IPS DF 6.9 (cell line): ENCODE data around the gene CYP4V2.
"Not testable (repeated sequence)": the region's sequence is repeated elsewhere in the genome, so short reads cannot be mapped to it uniquely, and the experiment has no call there.

Source experiments
- DNase-seq: peaks from one replicate; pipeline ENCODE4 v3.0.0-alpha.2; 2013; ENCODE audit warnings: low read depth, low spot score
- H3K27ac ChIP-seq: one replicate; pipeline ENCODE4 v1.5.1; 2013; ENCODE audit warnings: low read length, control low read depth
- H3K27me3 ChIP-seq: 2 replicates; pipeline ENCODE4 v1.6.1; 2013; ENCODE audit warnings: mild to moderate bottlenecking, low read length; ENCODE audit not compliant: control insufficient read depth, insufficient read depth
- H3K36me3 ChIP-seq: 2 replicates; pipeline ENCODE4 v1.6.1; 2013; ENCODE audit warnings: low read length; ENCODE audit not compliant: control insufficient read depth, insufficient read depth
- H3K4me1 ChIP-seq: 2 replicates; pipeline ENCODE4 v1.6.1; 2013; ENCODE audit warnings: low read length; ENCODE audit not compliant: control insufficient read depth, insufficient read depth
- H3K4me3 ChIP-seq: 2 replicates; pipeline ENCODE4 v1.5.1; 2013; ENCODE audit warnings: mild to moderate bottlenecking, low read length
- H3K9me3 ChIP-seq: 2 replicates; pipeline ENCODE4 v1.6.1; 2013; ENCODE audit warnings: low read length, inconsistent platforms; ENCODE audit not compliant: control insufficient read depth, insufficient read depth
- WGBS: extraction: QIAGEN DNeasy Blood & Tissue Kit; methylation state at CpG from one replicate; pipeline ENCODE4 v1.1.7; 2013; ENCODE audit warnings: mixed read lengths, missing lambda C conversion rate; ENCODE audit not compliant: insufficient read length, insufficient coverage; 5-methylcytosine and 5-hydroxymethylcytosine counted together

The CYP4V2 gene

GRCh38 chr4:186227744-186228513 lies 36.6 kb downstream of the CYP4V2 start:
- WGBS = no CpG with 5 or more reads among the region's 2 CpGs
- peaks cover 7% of the 10 kb centered on the region for H3K9me3 ChIP-seq
- H3K4me3 ChIP-seq = no peak overlapping the region
- no peak for DNase-seq
- H3K36me3 ChIP-seq = 0 out of 2 replicates have a peak, but pooled peaks cover 2% of the 10 kb centered on the region
- H3K27ac ChIP-seq = no peak overlapping the region
- no peaks in the 10 kb centered on the region for H3K4me1 ChIP-seq
- H3K27me3 ChIP-seq = no peaks in the 10 kb centered on the region

- Histone ChIP-seq H3K9me3 (peaks cover 7% of the 10 kb centered on the region), H3K4me3 (no peak overlapping the region), H3K27me3 (no peaks in the 10 kb centered on the region), H3K4me1 (no peaks in the 10 kb centered on the region), H3K27ac (no peak overlapping the region), H3K36me3 (0 out of 2 replicates have a peak, but pooled peaks cover 2% of the 10 kb centered on the region)
- DNase-seq = no peak
- WGBS = no CpG with 5 or more reads among the region's 2 CpGs
These were observed 37.1 kb downstream of the CYP4V2 start for GRCh38 chr4:186228514-186228894.

GRCh38 chr4:186234367-186234766 lies 43.0 kb downstream of the CYP4V2 start:
- H3K27me3 ChIP-seq = no peaks in the 10 kb centered on the region
- no peak overlapping the region for H3K4me3 ChIP-seq
- H3K36me3 ChIP-seq = no peaks in the 10 kb centered on the region
- H3K9me3 ChIP-seq = no peaks in the 10 kb centered on the region
- no peak overlapping the region for H3K27ac ChIP-seq
- DNase-seq = no peak
- no CpG with 5 or more reads among the region's 2 CpGs for WGBS
- no peaks in the 10 kb centered on the region for H3K4me1 ChIP-seq

GRCh38 chr4:186236126-186236525 lies 44.8 kb downstream of the CYP4V2 start:
- no CpG with 5 or more reads among the region's 4 CpGs for WGBS
- Histone ChIP-seq H3K27ac (no peak overlapping the region), H3K4me1 (peaks cover 1% of the 10 kb centered on the region; the same call in 1 of the 2 replicates), H3K36me3 (no peaks in the 10 kb centered on the region), H3K4me3 (no peak overlapping the region), H3K9me3 (no peaks in the 10 kb centered on the region), H3K27me3 (no peaks in the 10 kb centered on the region)
- no peak for DNase-seq

- H3K4me3 ChIP-seq = no peak overlapping the region
- H3K36me3 ChIP-seq = peaks cover 4% of the 10 kb centered on the region; the same call in 1 of the 2 replicates
- no peaks in the 10 kb centered on the region for H3K9me3 ChIP-seq
- no CpG with 5 or more reads among the region's 7 CpGs for WGBS
- no peak overlapping the region for H3K27ac ChIP-seq
- H3K27me3 ChIP-seq = no peaks in the 10 kb centered on the region
- no peak for DNase-seq
- H3K4me1 ChIP-seq = peaks cover 1% of the 10 kb centered on the region; the same call in 1 of the 2 replicates
These were observed 49.1 kb downstream of the CYP4V2 start for GRCh38 chr4:186240452-186240847.

GRCh38 chr4:186240848-186241491 lies 49.6 kb downstream of the CYP4V2 start:
- Histone ChIP-seq H3K4me3 (no peak overlapping the region), H3K4me1 (peaks cover 1% of the 10 kb centered on the region; the same call in 1 of the 2 replicates), H3K36me3 (peaks cover 4% of the 10 kb centered on the region; the same call in 1 of the 2 replicates), H3K27me3 (no peaks in the 10 kb centered on the region), H3K27ac (no peak overlapping the region), H3K9me3 (no peaks in the 10 kb centered on the region)
- no peak for DNase-seq
- no CpG with 5 or more reads among the region's 7 CpGs for WGBS

GRCh38 chr4:186241616-186242015 lies 50.2 kb downstream of the CYP4V2 start:
- Histone ChIP-seq H3K27ac (no peak overlapping the region), H3K9me3 (no peaks in the 10 kb centered on the region), H3K27me3 (no peaks in the 10 kb centered on the region), H3K4me1 (peaks cover 1% of the 10 kb centered on the region; the same call in 1 of the 2 replicates), H3K4me3 (no peak overlapping the region), H3K36me3 (peaks cover 4% of the 10 kb centered on the region; the same call in 1 of the 2 replicates)
- no CpG with 5 or more reads among the region's 4 CpGs for WGBS
- no peak for DNase-seq

GRCh38 chr4:186242031-186242430 lies 50.7 kb downstream of the CYP4V2 start:
- not testable (repeated sequence) for H3K27ac ChIP-seq, H3K4me1 ChIP-seq, H3K4me3 ChIP-seq, H3K36me3 ChIP-seq, H3K27me3 ChIP-seq, DNase-seq, H3K9me3 ChIP-seq
- no CpG with 5 or more reads among the region's 10 CpGs for WGBS

- H3K4me3 ChIP-seq = no peak overlapping the region
- H3K27ac ChIP-seq = no peak overlapping the region
- H3K4me1 ChIP-seq = peaks cover 1% of the 10 kb centered on the region; the same call in 1 of the 2 replicates
- peaks cover 4% of the 10 kb centered on the region; the same call in 1 of the 2 replicates for H3K36me3 ChIP-seq
- no peaks in the 10 kb centered on the region for H3K27me3 ChIP-seq
- DNase-seq = no peak
- WGBS = no CpG with 5 or more reads among the region's 2 CpGs
- no peaks in the 10 kb centered on the region for H3K9me3 ChIP-seq
These were observed 52.0 kb downstream of the CYP4V2 start for GRCh38 chr4:186243331-186243730.

GRCh38 chr4:186244835-186245234 lies 53.5 kb downstream of the CYP4V2 start:
- Histone ChIP-seq H3K4me1 (peaks cover 1% of the 10 kb centered on the region; the same call in 1 of the 2 replicates), H3K27me3 (no peaks in the 10 kb centered on the region), H3K9me3 (no peaks in the 10 kb centered on the region), H3K4me3 (peak overlapping the region; percentile 26; the same call in 1 of the 2 replicates), H3K36me3 (peaks cover 4% of the 10 kb centered on the region; the same call in 1 of the 2 replicates), H3K27ac (no peak overlapping the region)
- DNase-seq = no peak
- WGBS = no CpG with 5 or more reads among the region's 5 CpGs
